ENCODE results near the gene SERF2.
"Not testable (repeated sequence)": the region's sequence is repeated elsewhere in the genome, so short reads cannot be mapped to it uniquely, and the experiment has no call there.

Gene SERF2

DNA sequence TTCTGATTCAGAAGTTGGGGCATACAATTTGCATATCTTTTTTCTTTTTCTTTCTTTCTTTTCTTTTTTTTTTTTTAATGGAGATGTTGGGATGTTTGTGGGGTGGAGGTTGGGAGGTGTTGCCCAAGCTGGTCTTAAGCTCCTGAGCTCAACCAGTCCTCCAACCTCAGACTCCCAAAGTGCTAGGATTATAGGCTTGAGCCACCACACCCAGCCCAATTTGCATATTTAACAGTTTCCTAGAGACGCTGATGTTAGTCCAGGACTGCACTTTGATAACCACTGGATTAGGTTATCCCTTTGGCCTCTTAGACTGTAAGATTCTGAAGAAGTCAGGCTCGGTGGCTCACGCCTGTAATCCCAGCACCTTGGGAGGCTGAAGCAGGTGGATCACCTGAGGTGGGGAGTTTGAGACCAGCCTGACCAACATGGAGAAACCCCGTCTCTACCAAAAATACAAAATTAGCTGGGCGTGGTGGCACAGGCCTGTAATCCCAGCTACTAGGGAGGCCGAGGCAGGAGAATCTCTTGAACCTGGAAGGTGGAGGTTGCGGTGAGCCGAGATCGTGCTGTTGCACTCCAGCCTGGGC, 37.9 kb downstream of the SERF2 start:
- not testable (repeated sequence) for DNase-seq (ENCODE audit: low spot score)

DNA sequence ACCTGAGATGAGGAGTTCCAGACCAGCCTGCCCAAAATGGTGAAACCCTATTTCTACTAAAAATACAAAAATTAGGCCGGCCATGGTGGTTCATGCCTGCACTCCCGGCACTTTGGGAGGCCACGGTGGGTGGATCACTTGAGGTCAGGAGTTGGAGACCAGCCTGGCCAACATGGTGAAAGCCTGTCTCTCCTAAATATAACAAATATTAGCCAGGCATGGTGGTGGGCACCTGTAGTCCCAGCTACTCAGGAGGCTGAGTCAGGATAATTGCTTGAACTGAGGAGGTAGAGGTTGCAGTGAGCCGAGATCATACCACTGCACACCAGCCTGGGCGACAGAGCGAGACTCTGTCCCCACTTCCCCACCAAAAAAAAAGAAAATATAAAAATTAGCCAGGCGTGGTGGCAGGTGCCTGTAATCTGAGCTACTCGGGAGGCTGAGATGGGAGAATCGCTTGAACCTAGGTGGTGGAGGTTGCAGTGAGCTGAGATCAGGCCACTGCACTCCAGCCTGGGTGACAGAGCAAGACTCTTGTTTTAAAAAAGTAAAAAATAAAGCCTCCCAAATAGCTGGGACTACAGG, 38.7 kb downstream of the SERF2 start:
- not testable (repeated sequence) for DNase-seq (ENCODE audit: low spot score)

DNA sequence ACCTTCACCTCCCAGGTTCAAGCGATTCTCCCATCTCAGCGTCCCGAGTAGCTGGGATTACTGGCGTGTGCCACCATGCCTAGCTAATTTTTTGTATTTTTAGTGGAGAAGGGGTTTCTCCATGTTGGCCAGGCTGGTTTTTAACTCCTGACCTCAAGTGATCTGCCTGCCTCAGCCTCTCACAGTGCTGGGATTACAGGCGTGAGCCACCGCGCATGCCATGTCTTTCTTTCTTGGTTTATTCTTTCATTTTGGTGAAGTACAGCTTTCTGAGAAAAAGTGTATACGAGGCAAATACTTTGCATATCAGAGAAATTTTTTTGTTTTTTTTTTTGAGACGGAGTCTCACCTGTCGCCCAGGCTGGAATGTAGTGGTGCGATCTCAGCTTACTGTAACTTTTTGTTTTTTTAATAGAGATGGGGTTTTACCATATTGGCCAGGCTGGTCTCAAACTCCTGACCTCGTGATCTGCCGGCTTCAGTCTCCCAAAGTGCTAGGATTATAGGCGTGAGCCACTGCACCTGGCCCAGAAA, 39.5 kb downstream of the SERF2 start:
- DNase-seq (ENCODE audit: low spot score): not testable (repeated sequence)

DNA sequence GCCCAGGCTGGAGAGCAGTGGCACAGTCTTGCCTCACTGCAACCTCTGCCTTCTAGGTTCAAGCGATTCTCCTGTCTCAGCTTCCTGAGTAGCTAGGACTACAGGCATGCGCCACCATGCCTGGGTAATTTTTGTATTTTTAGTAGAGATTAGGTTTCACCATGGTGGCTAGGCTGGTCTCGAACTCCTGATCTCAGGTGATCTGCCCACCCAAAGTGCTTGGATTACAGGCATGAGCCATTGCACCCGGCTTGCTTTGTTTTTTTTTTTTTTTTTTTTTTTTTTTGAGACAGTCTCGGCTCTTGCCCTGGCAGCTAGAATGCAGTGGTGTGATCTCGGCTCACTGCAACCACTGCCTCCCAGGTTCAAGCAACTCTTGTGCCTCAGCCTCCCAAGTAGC, 40.4 kb downstream of the SERF2 start:
- DNase-seq (ENCODE audit: low spot score): not testable (repeated sequence)

DNA sequence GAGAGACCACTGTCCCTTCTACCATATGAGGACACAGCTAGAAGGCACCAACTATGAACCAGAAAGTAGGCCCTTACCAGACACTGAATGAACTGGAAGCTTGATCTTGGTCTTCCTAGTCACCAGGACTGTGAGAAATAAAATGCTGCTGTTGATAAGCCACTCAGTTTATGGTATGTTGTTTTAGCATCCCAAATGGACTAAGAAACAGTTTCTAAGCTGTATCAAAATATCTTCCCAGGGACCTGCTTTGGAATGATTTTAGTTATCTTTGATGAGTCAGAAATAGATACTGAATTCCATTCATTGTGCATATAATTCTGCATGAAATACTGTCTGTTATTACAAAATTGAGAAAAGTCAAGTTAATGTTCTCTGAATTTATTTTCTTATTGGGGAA, 53.3 kb downstream of the SERF2 start:
- no peak for DNase-seq (ENCODE audit: low spot score)

Data from CD4-positive, alpha-beta T cell treated with Interleukin-15 for 4 hours (primary cell).